Measurements from ENCODE around the gene AMHR2.
"Not testable (repeated sequence)": the region's sequence is repeated elsewhere in the genome, so short reads cannot be mapped to it uniquely, and the experiment has no call there.

AMHR2 gene

GRCh38 chr12:53439582-53439981, 15.9 kb downstream of the AMHR2 start:
- TF ChIP-seq ZNF280D (tag by site-specific recombination; IDR thresholded peaks at IDR 0.05) (0 out of 2 replicates have a peak, but pooled peaks have one; percentile 53), ZNF146 (tag by site-specific recombination; IDR thresholded peaks at IDR 0.05) (peak; percentile 98), ZNF580 (tag by site-specific recombination; IDR thresholded peaks at IDR 0.05) (peak; percentile 83)
- H3K4me1 ChIP-seq (ENCODE audit: control insufficient read depth, insufficient read depth, low read length); H3K9me3 ChIP-seq (ENCODE audit: control insufficient read depth, insufficient read depth, low read depth, low read length); H3K4me3 ChIP-seq (ENCODE audit: low read depth, low read length); POLR2A ChIA-PET; H3K27ac ChIP-seq (ENCODE audit: extremely low read depth, low read depth, low read length): not testable (repeated sequence)
- CTCF ChIA-PET, result interaction anchor here (0.6 to 2.5 kb wide), 4 partner anchors 12 to 114 kb away, joined by 3 to 18 read pairs (median 3); no protein-coding TSS in a partner anchor
- H3K36me3 ChIP-seq (ENCODE audit: control insufficient read depth in 2 of 2, insufficient read depth in 1 of 2, low read length in 2 of 2), result peaks cover 9 to 12% of the 10 kb centered on the region in 2 experiments; a peak in 2 of 3 replicates

GRCh38 chr12:53441040-53441833, 17.6 kb downstream of the AMHR2 start, which contains the start of gene PRR13:
PRR13 (plus strand) TSS chr12:53441734; CDS start chr12:53442715, 981 bp downstream.
- no peaks in the 10 kb centered on the region for H3K9me3 ChIP-seq (ENCODE audit: control insufficient read depth, insufficient read depth, low read depth, low read length)
- CTCF ChIA-PET, result interaction anchor here (0.8 to 2.5 kb wide), 4 partner anchors 8 to 120 kb away, joined by 3 to 18 read pairs (median 4); partner anchors contain the start of gene AAAS
- POLR2A ChIA-PET, result interaction anchor here (0.6 to 1.6 kb wide), 19 partner anchors 9 to 146 kb away, joined by 3 to 15 read pairs (median 4); partner anchors contain the start of genes AAAS, PFDN5, SP1 and TARBP2
- H3K4me1 ChIP-seq (ENCODE audit: control insufficient read depth, insufficient read depth, low read length), result 0 out of 2 replicates have a peak, but pooled peaks cover 2% of the 10 kb centered on the region
- H3K36me3 ChIP-seq (ENCODE audit: control insufficient read depth in 2 of 2, insufficient read depth in 1 of 2, low read length in 2 of 2), result peaks cover 22 to 24% of the 10 kb centered on the region in 2 experiments; a peak in 2 of 3 replicates
- peak within 1 kb of the TSS; percentile 79 for H3K27ac ChIP-seq (ENCODE audit: extremely low read depth, low read depth, low read length)
- peak within 1 kb of the TSS; percentile 61 for H3K4me3 ChIP-seq (ENCODE audit: low read depth, low read length)
- TF ChIP-seq ZNF768 (tag by site-specific recombination; IDR thresholded peaks at IDR 0.05) (no peak), ZNF19 (tag by site-specific recombination; IDR thresholded peaks at IDR 0.05; ENCODE audit: low read depth) (no peak), IKZF3 (tag by site-specific recombination; IDR thresholded peaks at IDR 0.05) (peak; percentile 54), ZNF791 (tag by site-specific recombination; IDR thresholded peaks at IDR 0.05) (no peak), ZBTB20 (tag by site-specific recombination; IDR thresholded peaks at IDR 0.05) (peak; percentile 9; the same call in 1 of the 2 replicates), PATZ1 (tag by site-specific recombination; IDR thresholded peaks at IDR 0.05) (no peak), ZNF549 (tag by site-specific recombination; IDR thresholded peaks at IDR 0.05) (no peak), ZSCAN30 (tag by site-specific recombination; IDR thresholded peaks at IDR 0.05) (0 out of 2 replicates have a peak, but pooled peaks have one; percentile 60), ZNF324 (tag by site-specific recombination; IDR thresholded peaks at IDR 0.05) (peak; percentile 64), TCF7L2 (IDR thresholded peaks at IDR 0.05; ENCODE audit: borderline replicate concordance, low read depth, low read length) (no peak), SP2 (tag by site-specific recombination; IDR thresholded peaks at IDR 0.05) (peak; percentile 94), ZBTB48 (tag by site-specific recombination; IDR thresholded peaks at IDR 0.05) (peak; percentile 55; the same call in 1 of the 2 replicates), SP7 (tag by site-specific recombination; IDR thresholded peaks at IDR 0.05) (peak; percentile 50; the same call in 1 of the 2 replicates), PRDM4 (tag by site-specific recombination; IDR thresholded peaks at IDR 0.05) (peak; percentile 59; the same call in 1 of the 2 replicates), SP3 (tag by site-specific recombination; IDR thresholded peaks at IDR 0.05) (peak; percentile 65), ZNF133 (tag by site-specific recombination; IDR thresholded peaks at IDR 0.05) (no peak), ZFP69B (tag by site-specific recombination; IDR thresholded peaks at IDR 0.05) (peak; percentile 31; the same call in 1 of the 2 replicates), KLF8 (tag by site-specific recombination; IDR thresholded peaks at IDR 0.05) (no peak), ZNF148 (tag by site-specific recombination; IDR thresholded peaks at IDR 0.05; ENCODE audit: borderline replicate concordance) (no peak)

Measured in HEK293 (cell line).